Astrocyte (in vitro differentiated cells and primary cell): ENCODE measurements around the gene LIMK2. TPM values are rescaled to one million over a fixed set of nuclear protein-coding genes. Genes with fewer than 3 reads are reported as not detected.
A peak's percentile ranks its signal among the peaks of the same experiment; 100 is the strongest.

Source experiments
- DNase-seq: peaks from one replicate; pipeline ENCODE4 v3.0.0-alpha.2; 2010; ENCODE audit warnings: low read depth
- FAIRE-seq: peaks from 2 replicates; lab custom pipeline; 2011; peaks lifted over from hg19 to GRCh38; lab: Jason Lieb, UNC
- H2AFZ ChIP-seq: 2 replicates; pipeline ENCODE4 v1.6.0; 2012; ENCODE audit warnings: low read depth, low read length, inconsistent platforms
- H3K27ac ChIP-seq: 2 replicates; pipeline ENCODE4 v1.5.1; 2011; ENCODE audit warnings: low read depth, low read length, inconsistent platforms
- H3K27me3 ChIP-seq: 2 replicates; pipeline ENCODE4 v1.6.0; 2011; ENCODE audit warnings: low read length, inconsistent platforms; ENCODE audit not compliant: insufficient read depth
- H3K36me3 ChIP-seq: 2 replicates; pipeline ENCODE4 v1.5.1; 2011; ENCODE audit warnings: low read length, inconsistent platforms; ENCODE audit not compliant: insufficient read depth
- H3K4me1 ChIP-seq: 2 replicates; pipeline ENCODE4 v1.5.1; 2011; ENCODE audit warnings: low read length, inconsistent platforms; ENCODE audit not compliant: insufficient read depth
- H3K4me2 ChIP-seq: 2 replicates; pipeline ENCODE4 v1.6.0; 2012; ENCODE audit warnings: low read length, inconsistent platforms
- H3K4me3 ChIP-seq: 2 replicates; pipeline ENCODE4 v1.5.1; 2011; ENCODE audit warnings: low read depth, mild to moderate bottlenecking, low read length, inconsistent platforms; ENCODE audit not compliant: insufficient read depth
- H3K79me2 ChIP-seq: 2 replicates; pipeline ENCODE4 v1.6.0; 2012; ENCODE audit warnings: mild to moderate bottlenecking, low read length, inconsistent platforms; ENCODE audit not compliant: insufficient read depth
- H3K9ac ChIP-seq: 2 replicates; pipeline ENCODE4 v1.6.0; 2012; ENCODE audit warnings: mild to moderate bottlenecking, low read length, inconsistent platforms
- H3K9me3 ChIP-seq: 2 replicates; pipeline ENCODE4 v1.5.1; 2012; ENCODE audit warnings: low read depth, mild to moderate bottlenecking, low read length, inconsistent platforms; ENCODE audit not compliant: insufficient read depth
- H4K20me1 ChIP-seq: 2 replicates; pipeline ENCODE4 v1.6.0; 2012; ENCODE audit warnings: low read length, inconsistent platforms; ENCODE audit not compliant: insufficient read depth
- H3K27ac Mint-ChIP-seq: one replicate; pipeline ENCODE4 v1.8.0; 2021; ENCODE audit warnings: mild to moderate bottlenecking, mixed read lengths; ENCODE audit not compliant: unreplicated experiment
- H3K27me3 Mint-ChIP-seq: one replicate; pipeline ENCODE4 v1.8.0; 2021; ENCODE audit warnings: low read depth, mixed read lengths; ENCODE audit not compliant: unreplicated experiment
- H3K36me3 Mint-ChIP-seq: one replicate; pipeline ENCODE4 v1.8.0; 2021; ENCODE audit warnings: low read depth, mixed read lengths; ENCODE audit not compliant: unreplicated experiment
- H3K4me1 Mint-ChIP-seq: one replicate; pipeline ENCODE4 v1.8.0; 2021; ENCODE audit warnings: low read depth, mixed read lengths; ENCODE audit not compliant: unreplicated experiment
- H3K4me3 Mint-ChIP-seq: one replicate; pipeline ENCODE4 v1.8.0; 2021; ENCODE audit warnings: mild to moderate bottlenecking, moderate library complexity, mixed read lengths; ENCODE audit not compliant: unreplicated experiment
- H3K9me3 Mint-ChIP-seq: one replicate; pipeline ENCODE4 v1.8.0; 2021; ENCODE audit warnings: mild to moderate bottlenecking, mixed read lengths; ENCODE audit not compliant: unreplicated experiment
- CTCF ChIP-seq: IDR thresholded peaks from 2 replicates; pipeline ENCODE4 v1.5.1; 2011; ENCODE audit warnings: low read depth, mild to moderate bottlenecking, inconsistent platforms, low read length, moderate library complexity; ENCODE audit not compliant: insufficient read depth
- EZH2 ChIP-seq: IDR thresholded peaks from 2 replicates; pipeline ENCODE4 v1.6.1; 2012; ENCODE audit warnings: mild to moderate bottlenecking, low read length, inconsistent platforms; ENCODE audit not compliant: insufficient read depth
- total RNA-seq: library from RNA; stranded (reverse); gene quantifications from 2 replicates; pipeline ENCODE4 v1.2.1, GENCODE V29; 2021

The LIMK2 gene
- total RNA-seq, 1 donor from 2014 or later: 128 TPM

- Histone ChIP-seq H3K9me3 (no peaks in the 10 kb centered on the region), H3K79me2 (peaks cover 54% of the 10 kb centered on the region), H3K27ac (no peak overlapping the region), H3K27me3 (no peaks in the 10 kb centered on the region), H2AFZ (no peak overlapping the region), H3K9ac (no peak overlapping the region), H3K4me2 (no peak overlapping the region), H3K4me3 (no peak overlapping the region), H3K4me1 (peaks cover 26% of the 10 kb centered on the region), H4K20me1 (peaks cover 9% of the 10 kb centered on the region), H3K36me3 (peaks cover 2% of the 10 kb centered on the region)
- Mint-ChIP-seq H3K27me3 (no peaks in the 10 kb centered on the region), H3K4me1 (peaks cover 24% of the 10 kb centered on the region), H3K4me3 (no peak overlapping the region), H3K36me3 (peaks cover 12% of the 10 kb centered on the region), H3K27ac (no peak overlapping the region), H3K9me3 (no peaks in the 10 kb centered on the region)
- TF ChIP-seq EZH2: no peak
- no peak for TF ChIP-seq CTCF
- DNase-seq (peak; percentile 55), FAIRE-seq (peak; percentile 71)
Observed at GRCh38 chr22:31179345-31179744, 32.8 kb upstream of the LIMK2 start.

GRCh38 chr22:31184015-31184414, 28.1 kb upstream of the LIMK2 start:
- H3K9me3 ChIP-seq: no peaks in the 10 kb centered on the region
- Mint-ChIP-seq H3K4me3 (no peak overlapping the region), H3K9me3 (no peaks in the 10 kb centered on the region), H3K27me3 (no peaks in the 10 kb centered on the region), H3K27ac (no peak overlapping the region), H3K36me3 (peaks cover 14% of the 10 kb centered on the region), H3K4me1 (peaks cover 2% of the 10 kb centered on the region)
- H3K27ac ChIP-seq: no peak overlapping the region
- no peak for DNase-seq
- H2AFZ ChIP-seq: no peak overlapping the region
- no peak overlapping the region for H3K4me2 ChIP-seq
- H3K4me1 ChIP-seq: peaks cover 6% of the 10 kb centered on the region
- peaks cover 2% of the 10 kb centered on the region for H3K36me3 ChIP-seq
- TF ChIP-seq EZH2 (no peak), CTCF (no peak)
- H3K27me3 ChIP-seq: no peaks in the 10 kb centered on the region
- FAIRE-seq: no peak
- peaks cover 16% of the 10 kb centered on the region for H4K20me1 ChIP-seq
- H3K9ac ChIP-seq: no peak overlapping the region
- peaks cover 55% of the 10 kb centered on the region for H3K79me2 ChIP-seq
- no peak overlapping the region for H3K4me3 ChIP-seq

- H3K9ac ChIP-seq: no peak overlapping the region
- no peak overlapping the region for H3K4me2 ChIP-seq
- FAIRE-seq (no peak), DNase-seq (no peak)
- Mint-ChIP-seq H3K4me1 (no peaks in the 10 kb centered on the region), H3K27me3 (no peaks in the 10 kb centered on the region), H3K36me3 (peaks cover 14% of the 10 kb centered on the region), H3K4me3 (no peak overlapping the region), H3K9me3 (no peaks in the 10 kb centered on the region), H3K27ac (peak overlapping the region; percentile 94)
- no peaks in the 10 kb centered on the region for H3K27me3 ChIP-seq
- H3K4me3 ChIP-seq: no peak overlapping the region
- no peaks in the 10 kb centered on the region for H3K4me1 ChIP-seq
- H3K79me2 ChIP-seq: peaks cover 49% of the 10 kb centered on the region
- H3K9me3 ChIP-seq: no peaks in the 10 kb centered on the region
- peaks cover 16% of the 10 kb centered on the region for H4K20me1 ChIP-seq
- peaks cover 2% of the 10 kb centered on the region for H3K36me3 ChIP-seq
- no peak overlapping the region for H2AFZ ChIP-seq
- no peak for TF ChIP-seq EZH2
- TF ChIP-seq CTCF: no peak
- H3K27ac ChIP-seq: no peak overlapping the region
Observed at GRCh38 chr22:31185056-31185455, 27.0 kb upstream of the LIMK2 start.
